ENCODE data around the gene ZNF581.

ZNF581 gene

DNA sequence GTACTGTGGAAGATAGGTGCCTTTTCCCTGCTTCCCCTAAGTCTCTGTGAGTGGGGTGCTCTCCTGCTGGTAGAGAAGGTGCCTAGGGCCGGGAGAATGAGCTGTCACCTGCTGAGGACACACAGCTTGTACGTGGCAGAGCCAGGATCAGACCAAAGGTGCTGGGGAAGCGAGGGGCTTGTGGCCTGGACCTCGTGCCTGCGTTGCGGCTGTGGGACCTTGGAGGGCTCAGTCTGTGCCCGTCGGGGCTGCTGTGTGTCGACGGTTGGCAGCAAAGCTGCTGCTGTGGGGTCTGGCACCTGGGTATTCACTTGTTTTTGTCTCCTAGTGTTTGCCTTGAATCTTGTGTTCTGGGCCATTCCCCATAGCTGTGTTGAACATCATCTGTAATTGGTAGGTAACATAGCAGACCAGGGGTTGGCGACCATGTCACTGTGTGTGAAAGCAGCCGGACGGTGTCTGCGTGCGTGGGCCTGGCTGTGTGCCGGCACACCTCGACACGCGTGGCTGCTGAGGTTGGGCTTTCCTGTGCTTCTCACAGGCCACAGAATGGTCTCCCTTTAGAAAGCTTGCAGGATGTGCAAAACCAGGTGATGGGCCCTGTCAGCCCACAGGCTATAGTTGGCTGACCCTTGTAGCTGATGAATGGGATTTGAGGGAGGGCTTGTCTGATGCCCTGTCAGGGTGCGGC, 20.5 kb downstream of the ZNF581 start:
- no peak overlapping the region for H3K27ac ChIP-seq (ENCODE audit: insufficient read depth, low read depth, low read length, poor library complexity, severe bottlenecking)
- 92 to 93% methylated on average over 20 of the region's 20 CpGs for WGBS, 2 experiments
- peaks cover 77% of the 10 kb centered on the region for H3K36me3 ChIP-seq (ENCODE audit: control insufficient read depth, insufficient read depth, low read length)
- no peaks in the 10 kb centered on the region for H3K9me3 ChIP-seq (ENCODE audit: control insufficient read depth, low read length)
- no peaks in the 10 kb centered on the region for H3K27me3 ChIP-seq (ENCODE audit: control insufficient read depth, insufficient read depth, low read length, poor library complexity, severe bottlenecking)
- H3K4me1 ChIP-seq (ENCODE audit: control insufficient read depth, insufficient read depth, low read length): no peaks in the 10 kb centered on the region
- no peak overlapping the region for H3K4me3 ChIP-seq (ENCODE audit: insufficient read depth, low read depth, low read length)

- Histone ChIP-seq H3K9me3 (ENCODE audit: control insufficient read depth, low read length) (no peaks in the 10 kb centered on the region), H3K27me3 (ENCODE audit: control insufficient read depth, insufficient read depth, low read length, poor library complexity, severe bottlenecking) (no peaks in the 10 kb centered on the region), H3K4me3 (ENCODE audit: insufficient read depth, low read depth, low read length) (no peak overlapping the region), H3K36me3 (ENCODE audit: control insufficient read depth, insufficient read depth, low read length) (peaks cover 77% of the 10 kb centered on the region), H3K4me1 (ENCODE audit: control insufficient read depth, insufficient read depth, low read length) (no peaks in the 10 kb centered on the region), H3K27ac (ENCODE audit: insufficient read depth, low read depth, low read length, poor library complexity, severe bottlenecking) (no peak overlapping the region)
- 93 to 95% methylated on average over 12 of the region's 12 CpGs for WGBS, 2 experiments
Measured at GRCh38 chr19:55666343-55667005, 23.0 kb downstream of the ZNF581 start.

- 95 to 98% methylated on average over 4 of the region's 4 CpGs for WGBS, 2 experiments
- Histone ChIP-seq H3K27me3 (ENCODE audit: control insufficient read depth, insufficient read depth, low read length, poor library complexity, severe bottlenecking) (no peaks in the 10 kb centered on the region), H3K4me3 (ENCODE audit: insufficient read depth, low read depth, low read length) (no peak overlapping the region), H3K9me3 (ENCODE audit: control insufficient read depth, low read length) (no peaks in the 10 kb centered on the region), H3K4me1 (ENCODE audit: control insufficient read depth, insufficient read depth, low read length) (no peaks in the 10 kb centered on the region), H3K36me3 (ENCODE audit: control insufficient read depth, insufficient read depth, low read length) (peaks cover 71% of the 10 kb centered on the region), H3K27ac (ENCODE audit: insufficient read depth, low read depth, low read length, poor library complexity, severe bottlenecking) (no peak overlapping the region)
Measured at GRCh38 chr19:55667006-55667381, 23.5 kb downstream of the ZNF581 start.

GRCh38 chr19:55667511-55667910, 24.1 kb downstream of the ZNF581 start:
- Histone ChIP-seq H3K27me3 (ENCODE audit: control insufficient read depth, insufficient read depth, low read length, poor library complexity, severe bottlenecking) (no peaks in the 10 kb centered on the region), H3K27ac (ENCODE audit: insufficient read depth, low read depth, low read length, poor library complexity, severe bottlenecking) (no peak overlapping the region)

DNA sequence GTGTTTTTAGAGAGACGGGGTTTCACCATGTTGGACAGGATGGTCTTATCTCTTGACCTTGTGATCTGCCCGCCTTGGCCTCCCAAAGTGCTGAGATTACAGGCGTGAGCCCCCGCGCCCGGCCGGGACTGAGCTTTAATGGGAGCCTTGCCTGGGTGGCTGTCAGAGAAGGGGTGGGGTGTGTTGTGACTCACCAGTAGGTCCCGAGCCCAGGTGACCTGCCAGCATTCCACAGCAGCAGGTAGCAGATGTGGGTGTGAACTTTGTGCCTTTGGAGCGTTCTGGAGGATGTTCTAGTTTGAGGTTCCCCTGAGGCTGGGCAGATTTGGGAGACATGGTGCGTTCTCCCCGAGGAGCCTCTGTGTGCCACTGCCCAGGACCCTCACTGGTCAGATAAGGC, 24.5 kb downstream of the ZNF581 start:
- Histone ChIP-seq H3K36me3 (ENCODE audit: control insufficient read depth, insufficient read depth, low read length) (peaks cover 64% of the 10 kb centered on the region), H3K4me1 (ENCODE audit: control insufficient read depth, insufficient read depth, low read length) (no peaks in the 10 kb centered on the region), H3K4me3 (ENCODE audit: insufficient read depth, low read depth, low read length) (no peak overlapping the region), H3K9me3 (ENCODE audit: control insufficient read depth, low read length) (no peaks in the 10 kb centered on the region), H3K27ac (ENCODE audit: insufficient read depth, low read depth, low read length, poor library complexity, severe bottlenecking) (no peak overlapping the region), H3K27me3 (ENCODE audit: control insufficient read depth, insufficient read depth, low read length, poor library complexity, severe bottlenecking) (no peaks in the 10 kb centered on the region)
- 95 to 97% methylated on average over 11 of the region's 11 CpGs for whole genome bisulfite sequencing, 2 experiments

More at GRCh38 chr19:55667511-55667910, 24.1 kb downstream of the ZNF581 start:
- Histone ChIP-seq H3K4me3 (ENCODE audit: insufficient read depth, low read depth, low read length) (no peak overlapping the region), H3K4me1 (ENCODE audit: control insufficient read depth, insufficient read depth, low read length) (no peaks in the 10 kb centered on the region), H3K9me3 (ENCODE audit: control insufficient read depth, low read length) (no peaks in the 10 kb centered on the region), H3K36me3 (ENCODE audit: control insufficient read depth, insufficient read depth, low read length) (peaks cover 68% of the 10 kb centered on the region)
- WGBS, 2 experiments: 93 to 97% methylated on average over 12 of the region's 12 CpGs

DNA sequence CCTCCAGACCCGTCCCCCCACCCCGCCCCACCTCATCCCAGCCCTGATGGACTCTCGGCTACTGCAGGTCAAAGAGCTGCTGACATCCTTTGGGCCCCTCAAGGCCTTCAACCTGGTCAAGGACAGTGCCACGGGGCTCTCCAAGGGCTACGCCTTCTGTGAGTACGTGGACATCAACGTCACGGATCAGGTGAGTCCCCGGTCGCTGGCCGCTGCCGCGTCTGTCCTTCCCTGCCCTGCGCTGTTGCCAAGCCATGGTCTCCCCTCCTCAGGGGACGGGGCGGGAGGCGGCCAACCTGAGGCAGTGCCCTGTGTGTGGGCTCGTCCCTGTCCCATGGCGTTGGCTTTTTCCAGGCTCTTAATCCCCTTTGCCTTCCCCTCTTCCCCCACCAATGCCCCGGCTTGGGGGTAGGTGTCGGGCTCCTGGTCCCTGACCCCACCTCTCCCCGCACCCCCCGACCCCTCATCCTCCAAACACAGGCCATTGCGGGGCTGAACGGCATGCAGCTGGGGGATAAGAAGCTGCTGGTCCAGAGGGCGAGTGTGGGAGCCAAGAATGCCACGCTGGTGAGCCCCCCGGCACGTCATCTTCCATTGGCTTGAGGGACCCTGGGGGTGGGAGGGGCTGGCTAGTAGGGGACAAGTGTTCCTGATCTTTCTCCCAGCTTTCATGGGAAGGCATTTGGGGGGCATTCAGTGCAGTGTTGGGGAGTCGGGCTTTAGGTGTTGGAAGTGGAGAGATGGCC, 25.3 kb downstream of the ZNF581 start:
- Histone ChIP-seq H3K9me3 (ENCODE audit: control insufficient read depth, low read length) (no peaks in the 10 kb centered on the region), H3K27ac (ENCODE audit: insufficient read depth, low read depth, low read length, poor library complexity, severe bottlenecking) (no peak overlapping the region), H3K4me3 (ENCODE audit: insufficient read depth, low read depth, low read length) (no peak overlapping the region), H3K36me3 (ENCODE audit: control insufficient read depth, insufficient read depth, low read length) (peaks cover 55% of the 10 kb centered on the region), H3K27me3 (ENCODE audit: control insufficient read depth, insufficient read depth, low read length, poor library complexity, severe bottlenecking) (no peaks in the 10 kb centered on the region), H3K4me1 (ENCODE audit: control insufficient read depth, insufficient read depth, low read length) (peaks cover 4% of the 10 kb centered on the region)
- 90 to 93% methylated on average over 30 of the region's 30 CpGs for WGBS, 2 experiments

- Histone ChIP-seq H3K27ac (ENCODE audit: insufficient read depth, low read depth, low read length, poor library complexity, severe bottlenecking) (no peak overlapping the region), H3K4me1 (ENCODE audit: control insufficient read depth, insufficient read depth, low read length) (peaks cover 4% of the 10 kb centered on the region), H3K4me3 (ENCODE audit: insufficient read depth, low read depth, low read length) (no peak overlapping the region), H3K9me3 (ENCODE audit: control insufficient read depth, low read length) (no peaks in the 10 kb centered on the region), H3K36me3 (ENCODE audit: control insufficient read depth, insufficient read depth, low read length) (peaks cover 48% of the 10 kb centered on the region), H3K27me3 (ENCODE audit: control insufficient read depth, insufficient read depth, low read length, poor library complexity, severe bottlenecking) (no peaks in the 10 kb centered on the region)
- WGBS, 2 experiments: 93 to 94% methylated on average over 40 to 43 of the region's 43 CpGs
Measured at GRCh38 chr19:55669418-55670279, 26.2 kb downstream of the ZNF581 start.

DNA sequence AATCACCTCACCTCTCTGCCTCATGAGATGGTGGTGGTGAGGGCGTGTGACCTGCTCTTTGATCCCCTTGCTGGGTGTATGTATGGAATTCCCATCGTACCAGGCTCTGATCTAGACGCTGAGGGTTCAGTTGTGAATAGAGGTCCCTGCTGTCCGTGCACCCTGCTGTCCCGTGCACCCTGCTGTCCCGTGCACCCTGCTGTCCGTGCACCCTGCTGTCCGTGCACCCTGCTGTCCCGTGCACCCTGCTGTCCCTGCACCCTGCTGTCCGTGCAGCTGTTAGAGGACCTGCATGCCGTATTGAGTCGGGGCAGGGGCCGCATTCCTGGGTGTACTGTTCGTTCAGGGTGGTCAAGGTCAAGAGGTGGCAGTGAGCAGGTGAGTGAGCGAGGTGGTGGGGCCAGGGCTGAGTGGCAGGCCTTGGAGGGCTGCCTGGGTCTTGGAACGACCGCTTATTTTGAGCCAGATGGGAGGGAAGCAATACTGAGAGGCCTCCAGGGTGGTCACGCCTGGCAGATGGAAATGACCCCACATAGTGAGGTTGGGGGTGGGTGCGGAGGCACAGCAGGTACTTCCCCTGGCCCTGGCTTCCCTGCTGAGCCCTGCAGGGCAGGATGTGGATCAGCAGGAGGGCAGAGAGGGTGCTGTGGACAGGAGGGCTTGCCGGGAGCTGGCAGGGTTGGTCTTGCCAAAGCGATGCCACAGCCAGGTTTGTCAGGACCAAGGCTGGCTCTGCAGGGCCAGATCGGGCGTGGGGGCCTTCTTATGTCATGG, 27.0 kb downstream of the ZNF581 start:
- peaks cover 44% of the 10 kb centered on the region for H3K36me3 ChIP-seq (ENCODE audit: control insufficient read depth, insufficient read depth, low read length)
- no peaks in the 10 kb centered on the region for H3K9me3 ChIP-seq (ENCODE audit: control insufficient read depth, low read length)
- H3K4me3 ChIP-seq (ENCODE audit: insufficient read depth, low read depth, low read length): no peak overlapping the region
- peaks cover 4% of the 10 kb centered on the region for H3K4me1 ChIP-seq (ENCODE audit: control insufficient read depth, insufficient read depth, low read length)
- H3K27ac ChIP-seq (ENCODE audit: insufficient read depth, low read depth, low read length, poor library complexity, severe bottlenecking): peak overlapping the region; percentile 11
- 93 to 94% methylated on average over 23 of the region's 23 CpGs for WGBS, 2 experiments
- no peaks in the 10 kb centered on the region for H3K27me3 ChIP-seq (ENCODE audit: control insufficient read depth, insufficient read depth, low read length, poor library complexity, severe bottlenecking)

GRCh38 chr19:55671054-55671378, 27.6 kb downstream of the ZNF581 start:
- Histone ChIP-seq H3K27ac (ENCODE audit: insufficient read depth, low read depth, low read length, poor library complexity, severe bottlenecking) (peak overlapping the region; percentile 11), H3K4me3 (ENCODE audit: insufficient read depth, low read depth, low read length) (no peak overlapping the region), H3K9me3 (ENCODE audit: control insufficient read depth, low read length) (no peaks in the 10 kb centered on the region), H3K36me3 (ENCODE audit: control insufficient read depth, insufficient read depth, low read length) (peaks cover 41% of the 10 kb centered on the region), H3K27me3 (ENCODE audit: control insufficient read depth, insufficient read depth, low read length, poor library complexity, severe bottlenecking) (no peaks in the 10 kb centered on the region), H3K4me1 (ENCODE audit: control insufficient read depth, insufficient read depth, low read length) (peaks cover 6% of the 10 kb centered on the region)
- WGBS, 2 experiments: 91 to 95% methylated on average over 2 of the region's 2 CpGs

All from ectodermal cell (in vitro differentiated cells).